SK-N-SH (cell line): Measurements from ENCODE around the gene PAFAH1B2. TPM values are rescaled to one million over a fixed set of nuclear protein-coding genes. Genes with fewer than 3 reads are reported as not detected.

ENCODE experiments used
- CTCF ChIA-PET: fragments of 300-600, 350-600 bp; formaldehyde crosslinking; extraction: SDS; loops from one replicate; lab custom pipeline; 2021; lab: Yijun Ruan, JAX
- POLR2A ChIA-PET: fragments of 350-600 bp; sonication (Branson Sonifier 250); formaldehyde crosslinking; extraction: SDS; loops from one replicate; lab custom pipeline; 2020; ENCODE audit warnings: antibody characterized with exemption, inconsistent platforms; lab: Yijun Ruan, JAX
- DNase-seq: peaks from one replicate; pipeline ENCODE4 v3.0.0; 2012
- H2AFZ ChIP-seq: fragments of 200-600 bp; sonication (generic); 2 replicates; pipeline ENCODE4 v1.8.1; 2016; ENCODE audit warnings: antibody characterized with exemption, mild to moderate bottlenecking, low read depth
- H3F3A ChIP-seq: fragments of 200-600 bp; sonication (generic); replicated peaks from 2 replicates; pipeline ENCODE3; 2016; ENCODE audit warnings: antibody characterized with exemption, mild to moderate bottlenecking; ENCODE audit not compliant: insufficient read depth
- H3K27ac ChIP-seq, 2 experiments: fragments of 200-500 bp in 1 of 2; fragments of 200-600 bp in 1 of 2; sonication (Bioruptor generic) in 1 of 2; sonication (generic), shearing (Covaris generic) in 1 of 2; 2 replicates each; pipeline versions ENCODE4 v1.5.1 to v1.6.1; 2014 to 2016; ENCODE audit warnings: low read depth in 2 of 2, inconsistent platforms in 1 of 2, low read length in 1 of 2, mild to moderate bottlenecking in 1 of 2, mixed read lengths in 1 of 2
- H3K27me3 ChIP-seq: fragments of 200-600 bp; sonication (generic), shearing (Covaris generic); 2 replicates; pipeline ENCODE4 v1.6.1; 2016; ENCODE audit warnings: mixed run types; ENCODE audit not compliant: insufficient read depth
- H3K36me3 ChIP-seq, 2 experiments: fragments of 200-500 bp in 1 of 2; fragments of 200-600 bp in 1 of 2; sonication (Bioruptor generic) in 1 of 2; sonication (generic) in 1 of 2; replicated peaks in 1 of 2; 2 replicates each; pipeline versions ENCODE3 to v1.5.1; 2014 to 2016; ENCODE audit warnings: low read length in 1 of 2, mild to moderate bottlenecking in 1 of 2; ENCODE audit not compliant: insufficient read depth in 2 of 2, control insufficient read depth in 1 of 2
- H3K4me1 ChIP-seq, 2 experiments: fragments of 200-500 bp in 1 of 2; fragments of 200-600 bp in 1 of 2; sonication (Bioruptor generic) in 1 of 2; sonication (generic), shearing (Covaris generic) in 1 of 2; 2 replicates each; pipeline versions ENCODE4 v1.5.1 to v1.6.1; 2014 to 2016; ENCODE audit warnings: low read depth in 1 of 2, low read length in 1 of 2, mixed run types in 1 of 2; ENCODE audit not compliant: insufficient read depth in 2 of 2, control insufficient read depth in 1 of 2
- H3K4me2 ChIP-seq: fragments of 200-600 bp; sonication (generic), shearing (Covaris generic); 2 replicates; pipeline ENCODE4 v1.6.1; 2017; ENCODE audit warnings: mixed run types
- H3K4me3 ChIP-seq, 2 experiments: fragments of 200-500 bp in 1 of 2; fragments of 200-600 bp in 1 of 2; sonication (Bioruptor generic) in 1 of 2; sonication (generic), shearing (Covaris generic) in 1 of 2; 2 replicates each; pipeline versions ENCODE4 v1.5.1 to v1.8.1; 2014 to 2016; ENCODE audit warnings: low read depth in 2 of 2, inconsistent platforms in 1 of 2, low read length in 1 of 2, mild to moderate bottlenecking in 1 of 2, mixed read lengths in 1 of 2, moderate library complexity in 1 of 2
- H3K79me2 ChIP-seq: fragments of 200-600 bp; sonication (generic); 2 replicates; pipeline ENCODE4 v1.8.1; 2017; ENCODE audit warnings: mild to moderate bottlenecking; ENCODE audit not compliant: insufficient read depth
- H3K9ac ChIP-seq: fragments of 200-600 bp; sonication (generic); 2 replicates; pipeline ENCODE4 v1.6.1; 2017; ENCODE audit warnings: mixed run types
- H3K9me2 ChIP-seq: fragments of 200-600 bp; sonication (generic); 2 replicates; pipeline ENCODE4 v1.6.1; 2017; ENCODE audit warnings: mixed run types
- H3K9me3 ChIP-seq: fragments of 200-600 bp; sonication (generic); 2 replicates; pipeline ENCODE4 v1.6.1; 2017; ENCODE audit warnings: mixed run types, mild to moderate bottlenecking, moderate library complexity
- H4K20me1 ChIP-seq: fragments of 200-600 bp; sonication (generic); 2 replicates; pipeline ENCODE4 v1.6.1; 2017; ENCODE audit warnings: mild to moderate bottlenecking, mixed run types; ENCODE audit not compliant: insufficient read depth
- EP300 ChIP-seq, 2 experiments: IDR thresholded peaks; 2 replicates each; pipeline versions ENCODE4 v1.4.0 to v1.6.1; 2012; ENCODE audit warnings: borderline replicate concordance in 1 of 2, low read depth in 1 of 2, low read length in 1 of 2
- EZH2phosphoT487 ChIP-seq: fragments of 200-600 bp; sonication (generic); IDR thresholded peaks from 2 replicates; pipeline ENCODE4 v1.6.1; 2017; ENCODE audit warnings: low read depth, mixed run types, mild to moderate bottlenecking, antibody characterized with exemption, moderate library complexity, borderline replicate concordance
- FOXJ3 ChIP-seq: sonication (generic); formaldehyde crosslinking; IDR thresholded peaks from 2 replicates; pipeline ENCODE4 v1.5.1; 2020; ENCODE audit warnings: mild to moderate bottlenecking, missing genetic modification reagents
- FOXM1 ChIP-seq: IDR thresholded peaks from 2 replicates; pipeline ENCODE4 v1.4.0; 2012; ENCODE audit warnings: low read depth, mild to moderate bottlenecking
- GABPA ChIP-seq: IDR thresholded peaks from 2 replicates; pipeline ENCODE4 v1.4.0; 2012; ENCODE audit warnings: low read depth, mild to moderate bottlenecking
- GATA2 ChIP-seq: sonication (generic); formaldehyde crosslinking; IDR thresholded peaks from 2 replicates; pipeline ENCODE4 v1.5.0; 2020; ENCODE audit warnings: mild to moderate bottlenecking, missing genetic modification reagents
- MXI1 ChIP-seq: IDR thresholded peaks from 2 replicates; pipeline ENCODE4 v1.6.1; 2012; ENCODE audit warnings: mild to moderate bottlenecking, low read depth, low read length, improper control_type of control experiment
- PBX3 ChIP-seq: IDR thresholded peaks from 2 replicates; pipeline ENCODE4; 2012
- POLR2AphosphoS5 ChIP-seq: IDR thresholded peaks from 2 replicates; pipeline ENCODE4 v1.6.1; 2012; ENCODE audit warnings: low read depth, low read length
- RAD21 ChIP-seq: IDR thresholded peaks from 2 replicates; pipeline ENCODE4 v1.6.1; 2012; ENCODE audit warnings: mild to moderate bottlenecking, low read length
- RCOR1 ChIP-seq: fragments of 150-350 bp; IDR thresholded peaks from 2 replicates; pipeline ENCODE4 v1.6.1; 2017; ENCODE audit warnings: antibody characterized with exemption, low read length
- RFX5 ChIP-seq: IDR thresholded peaks from 2 replicates; pipeline ENCODE4 v1.6.1; 2012; ENCODE audit warnings: mild to moderate bottlenecking, improper control_type of control experiment, low read length
- RXRA ChIP-seq: IDR thresholded peaks from 2 replicates; pipeline ENCODE4 v1.4.0; 2012; ENCODE audit warnings: low read depth, mild to moderate bottlenecking, borderline replicate concordance
- SMC3 ChIP-seq: IDR thresholded peaks from 2 replicates; pipeline ENCODE4 v1.6.1; 2012; ENCODE audit warnings: low read depth, low read length, improper control_type of control experiment
- TAF1 ChIP-seq: IDR thresholded peaks from 2 replicates; pipeline ENCODE4 v1.6.1; 2012; ENCODE audit warnings: low read depth, mild to moderate bottlenecking, low read length, moderate library complexity, borderline replicate concordance
- TCF12 ChIP-seq: IDR thresholded peaks from 2 replicates; pipeline ENCODE4 v1.4.0; 2012
- WGBS: methylation state at CpG from one replicate; pipeline ENCODE4 v1.1.6; 2017; ENCODE audit warnings: low lambda C conversion rate; 5-methylcytosine and 5-hydroxymethylcytosine counted together
- polyA plus RNA-seq, 3 experiments: library from polyadenylated mRNA; depleted of rRNA; stranded (reverse); fragments of >200 nt; gene quantifications; 2 replicates each; pipeline ENCODE4 v1.2.3, GENCODE V29; 2012
- TF ChIP-seq, protein P1 (sequence below): IDR thresholded peaks from 2 replicates; pipeline ENCODE4 v1.4.0; 2012; ENCODE audit warnings: low read depth, borderline replicate concordance
- TF ChIP-seq, protein P2 (sequence below): fragments of 150-350 bp; IDR thresholded peaks from 2 replicates; pipeline ENCODE4 v1.6.1; 2017; ENCODE audit warnings: antibody characterized with exemption, low read length, low read depth, borderline replicate concordance

PAFAH1B2 gene
- polyA plus RNA-seq, 1 of the 3 experiments (the other 2 are of a cell fraction): 19.6 TPM

DNA sequence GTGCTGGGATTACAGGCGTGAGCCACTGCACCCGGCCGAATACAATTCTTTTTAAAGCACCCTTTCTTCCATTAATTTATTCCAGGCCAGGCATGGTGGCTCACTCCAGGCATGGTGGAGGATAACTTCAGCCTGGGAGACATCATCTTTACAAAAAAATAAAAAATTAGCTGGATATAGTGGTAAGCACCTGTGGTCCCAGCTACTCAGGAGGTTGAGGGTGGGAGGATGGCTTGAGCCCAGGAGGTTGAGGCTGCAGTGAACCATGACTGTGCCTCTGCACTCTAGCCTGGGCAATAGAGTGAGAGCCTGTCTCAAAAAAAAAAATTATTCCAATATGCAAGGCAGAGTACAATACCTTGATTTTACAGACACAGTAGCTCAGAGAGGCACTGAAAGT lies 66.5 kb downstream of the PAFAH1B2 start:
- POLR2A ChIA-PET: no interaction called here
- CTCF ChIA-PET: interaction anchor here (2.5 kb wide), 1 partner anchor 16 kb away, joined by 7 read pairs; no protein-coding TSS in a partner anchor
- WGBS: 89% methylated on average over 3 of the region's 3 CpGs

DNA sequence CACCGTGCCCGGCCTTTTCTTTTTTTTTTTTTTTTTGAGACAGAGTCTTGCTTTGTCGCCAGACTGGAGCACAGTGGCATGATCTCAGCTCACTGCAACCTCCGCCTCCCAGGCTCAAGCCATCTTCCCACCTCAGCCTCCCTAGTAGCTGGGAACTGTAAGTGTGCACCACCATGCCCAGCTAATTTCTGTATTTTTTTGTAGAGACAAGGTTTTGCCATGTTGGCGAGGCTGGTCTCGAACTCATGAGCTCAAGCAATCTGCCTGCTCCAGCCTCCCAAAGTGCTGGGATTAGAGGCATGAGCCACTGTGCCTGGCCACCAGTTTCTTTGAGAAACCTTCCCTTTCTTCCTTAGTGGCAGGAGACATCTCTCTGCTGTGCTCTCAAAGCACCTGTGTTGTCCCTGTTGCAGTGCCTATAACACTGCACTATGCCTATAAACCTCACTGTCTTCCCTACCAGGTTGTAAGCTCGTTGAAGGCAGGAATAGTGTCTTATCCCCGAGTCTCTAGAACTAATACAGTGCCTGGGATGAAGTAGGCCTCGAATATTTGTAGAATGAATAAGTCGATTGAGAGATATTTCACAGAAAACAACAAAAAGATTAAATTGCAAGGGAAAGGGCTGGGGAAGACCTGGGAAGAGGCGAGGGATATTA lies 68.7 kb downstream of the PAFAH1B2 start:
- ChIA-PET POLR2A (no interaction called here), CTCF (interaction anchor here (2.5 kb wide), 1 partner anchor 14 kb away, joined by 7 read pairs; no protein-coding TSS in a partner anchor)
- H3K4me1 ChIP-seq: no peaks in the 10 kb centered on the region
- H2AFZ ChIP-seq: no peak overlapping the region
- H3F3A ChIP-seq: peaks cover 19% of the 10 kb centered on the region
- H3K4me3 ChIP-seq: no peak overlapping the region
- no peaks in the 10 kb centered on the region for H3K9me3 ChIP-seq
- 95% methylated on average over 10 of the region's 11 CpGs for WGBS
- H3K27me3 ChIP-seq: no peaks in the 10 kb centered on the region
- peaks cover 13 to 28% of the 10 kb centered on the region in 2 experiments for H3K36me3 ChIP-seq
- H3K9me2 ChIP-seq: no peaks in the 10 kb centered on the region
- no peak overlapping the region for H3K27ac ChIP-seq
- no peaks in the 10 kb centered on the region for H4K20me1 ChIP-seq
- no peaks in the 10 kb centered on the region for H3K79me2 ChIP-seq
- H3K4me2 ChIP-seq: no peak overlapping the region
- no peak for TF ChIP-seq POLR2AphosphoS5
- TF ChIP-seq RXRA: no peak
- no peak for TF ChIP-seq GABPA
- TF ChIP-seq PBX3: no peak
- TF ChIP-seq FOXJ3 (CRISPR knock-in tag): no peak
- TF ChIP-seq, protein P1, sequence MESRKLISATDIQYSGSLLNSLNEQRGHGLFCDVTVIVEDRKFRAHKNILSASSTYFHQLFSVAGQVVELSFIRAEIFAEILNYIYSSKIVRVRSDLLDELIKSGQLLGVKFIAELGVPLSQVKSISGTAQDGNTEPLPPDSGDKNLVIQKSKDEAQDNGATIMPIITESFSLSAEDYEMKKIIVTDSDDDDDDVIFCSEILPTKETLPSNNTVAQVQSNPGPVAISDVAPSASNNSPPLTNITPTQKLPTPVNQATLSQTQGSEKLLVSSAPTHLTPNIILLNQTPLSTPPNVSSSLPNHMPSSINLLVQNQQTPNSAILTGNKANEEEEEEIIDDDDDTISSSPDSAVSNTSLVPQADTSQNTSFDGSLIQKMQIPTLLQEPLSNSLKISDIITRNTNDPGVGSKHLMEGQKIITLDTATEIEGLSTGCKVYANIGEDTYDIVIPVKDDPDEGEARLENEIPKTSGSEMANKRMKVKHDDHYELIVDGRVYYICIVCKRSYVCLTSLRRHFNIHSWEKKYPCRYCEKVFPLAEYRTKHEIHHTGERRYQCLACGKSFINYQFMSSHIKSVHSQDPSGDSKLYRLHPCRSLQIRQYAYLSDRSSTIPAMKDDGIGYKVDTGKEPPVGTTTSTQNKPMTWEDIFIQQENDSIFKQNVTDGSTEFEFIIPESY: no peak
- TF ChIP-seq, protein P2, sequence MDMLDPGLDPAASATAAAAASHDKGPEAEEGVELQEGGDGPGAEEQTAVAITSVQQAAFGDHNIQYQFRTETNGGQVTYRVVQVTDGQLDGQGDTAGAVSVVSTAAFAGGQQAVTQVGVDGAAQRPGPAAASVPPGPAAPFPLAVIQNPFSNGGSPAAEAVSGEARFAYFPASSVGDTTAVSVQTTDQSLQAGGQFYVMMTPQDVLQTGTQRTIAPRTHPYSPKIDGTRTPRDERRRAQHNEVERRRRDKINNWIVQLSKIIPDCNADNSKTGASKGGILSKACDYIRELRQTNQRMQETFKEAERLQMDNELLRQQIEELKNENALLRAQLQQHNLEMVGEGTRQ: no peak
- no peak for TF ChIP-seq SMC3
- TF ChIP-seq RCOR1: no peak
- TF ChIP-seq TCF12: no peak
- no peak for TF ChIP-seq RFX5
- DNase-seq: no peak
- H3K9ac ChIP-seq: no peak overlapping the region

More for the DNA sequence above, 66.5 kb downstream of the PAFAH1B2 start:
- Histone ChIP-seq H3K4me1 (no peaks in the 10 kb centered on the region), H3F3A (peaks cover 19% of the 10 kb centered on the region), H3K4me3 (no peak overlapping the region), H3K9me2 (no peaks in the 10 kb centered on the region), H3K9ac (no peak overlapping the region), H3K36me3 (peaks cover 7 to 18% of the 10 kb centered on the region in 2 experiments), H3K27ac (no peak overlapping the region), H2AFZ (no peak overlapping the region)
- no peak for DNase-seq
- no peak for TF ChIP-seq EZH2phosphoT487
- TF ChIP-seq EP300 (IDR thresholded peaks at IDR 0.05; ENCODE audit: borderline replicate concordance in 1 of 2, low read depth in 1 of 2, low read length in 1 of 2): no peak
- TF ChIP-seq GATA2 (CRISPR knock-in tag): no peak
- no peak for TF ChIP-seq FOXM1
- no peak for TF ChIP-seq RFX5
- TF ChIP-seq MXI1: no peak
- no peak for TF ChIP-seq POLR2AphosphoS5
- TF ChIP-seq TAF1: no peak
- TF ChIP-seq, protein P2: no peak
- no peak for TF ChIP-seq RAD21
- TF ChIP-seq, all 33 proteins: peak for 0
- no peaks in the 10 kb centered on the region for H3K27me3 ChIP-seq
- no peaks in the 10 kb centered on the region for H4K20me1 ChIP-seq
- H3K4me2 ChIP-seq: no peak overlapping the region
- H3K9me3 ChIP-seq: no peaks in the 10 kb centered on the region
- no peaks in the 10 kb centered on the region for H3K79me2 ChIP-seq
